ENCODE measurements around the gene DNAJB12. TPM values are rescaled to one million over a fixed set of nuclear protein-coding genes. Genes with fewer than 3 reads are reported as not detected.

Gene DNAJB12
- total and polyA plus RNA-seq, 4 donors, result 15.9 to 22.0 (median 18.9) TPM

- no peaks in the 10 kb centered on the region for H3K4me1 ChIP-seq (ENCODE audit: control insufficient read depth in 4 of 4, insufficient read depth in 4 of 4, low read length in 3 of 4)
- no peak for DNase-seq (ENCODE audit: low spot score)
- TF ChIP-seq SP1 (IDR thresholded peaks at IDR 0.05) (no peak), GABPA (IDR thresholded peaks at IDR 0.05 in 1 of 2, conservative IDR thresholded peaks at IDR 0.05 in 1 of 2) (no peak), HNF4G (IDR thresholded peaks at IDR 0.05) (no peak), ATF3 (IDR thresholded peaks at IDR 0.05) (no peak), RXRA (IDR thresholded peaks at IDR 0.05) (no peak), ZBTB33 (IDR thresholded peaks at IDR 0.05) (no peak), RAD21 (IDR thresholded peaks at IDR 0.05) (no peak), HNF4A (conservative IDR thresholded peaks at IDR 0.05) (no peak), FOXA1 (IDR thresholded peaks at IDR 0.05) (no peak)
- no peaks in the 10 kb centered on the region for H3K27me3 ChIP-seq (ENCODE audit: control insufficient read depth in 4 of 4, insufficient read depth in 4 of 4, low read length in 3 of 4)
- no peaks in the 10 kb centered on the region for H3K9me3 ChIP-seq (ENCODE audit: control insufficient read depth in 4 of 4, low read length in 3 of 4)
- H3K27ac ChIP-seq (ENCODE audit: low read depth in 1 of 2, low read length in 2 of 2), result no peak overlapping the region
- no peak overlapping the region for H3K4me3 ChIP-seq (ENCODE audit: low read depth in 1 of 3, low read length in 3 of 3)
- H3K9ac ChIP-seq (ENCODE audit: low read depth in 1 of 2, low read length in 2 of 2), result no peak overlapping the region
- peaks cover 2 to 39% (median 23%) of the 10 kb centered on the region in 4 donors for H3K36me3 ChIP-seq (ENCODE audit: control insufficient read depth in 4 of 4, insufficient read depth in 3 of 4, low read depth in 1 of 4, low read length in 3 of 4)
- WGBS, result 96% methylated on average over 3 of the region's 3 CpGs
Measured at GRCh38 chr10:72375173-72375572, 20.5 kb upstream of the DNAJB12 start.

GRCh38 chr10:72370201-72370722, 15.5 kb upstream of the DNAJB12 start:
- TF ChIP-seq HNF4A (conservative IDR thresholded peaks at IDR 0.05) (no peak), JUND (IDR thresholded peaks at IDR 0.05) (no peak), REST (IDR thresholded peaks at IDR 0.05) (no peak), HNF4G (IDR thresholded peaks at IDR 0.05) (no peak), MAX (IDR thresholded peaks at IDR 0.05) (no peak), ZBTB33 (IDR thresholded peaks at IDR 0.05) (no peak), TAF1 (conservative IDR thresholded peaks at IDR 0.05) (no peak), GABPA (IDR thresholded peaks at IDR 0.05 in 1 of 2, conservative IDR thresholded peaks at IDR 0.05 in 1 of 2) (no peak), FOXA2 (IDR thresholded peaks at IDR 0.05) (no peak)

More at GRCh38 chr10:72370201-72370722, 15.5 kb upstream of the DNAJB12 start:
- DNase-seq (ENCODE audit: low spot score), result no peak
- Histone ChIP-seq H3K4me1 (ENCODE audit: control insufficient read depth in 4 of 4, insufficient read depth in 4 of 4, low read length in 3 of 4) (no peaks in the 10 kb centered on the region), H3K27ac (ENCODE audit: low read depth in 1 of 2, low read length in 2 of 2) (no peak overlapping the region), H3K9ac (ENCODE audit: low read depth in 1 of 2, low read length in 2 of 2) (no peak overlapping the region), H3K4me3 (ENCODE audit: low read depth in 1 of 3, low read length in 3 of 3) (no peak overlapping the region), H3K27me3 (ENCODE audit: control insufficient read depth in 4 of 4, insufficient read depth in 4 of 4, low read length in 3 of 4) (no peaks in the 10 kb centered on the region), H3K9me3 (ENCODE audit: control insufficient read depth in 4 of 4, low read length in 3 of 4) (no peaks in the 10 kb centered on the region), H3K36me3 (ENCODE audit: control insufficient read depth in 4 of 4, insufficient read depth in 3 of 4, low read depth in 1 of 4, low read length in 3 of 4) (peaks cover 6 to 56% (median 44%) of the 10 kb centered on the region in 4 donors)

Measured in liver (tissue), 9 donors.